Natural killer cell treated with Interleukin-12 subunit alpha and Interleukin-12 subunit beta and Interleukin-15 and Interleukin-18, amount 100 ng/mL, for 72 hours (primary cell): Measurements from ENCODE around the gene KRT36. TPM values are rescaled to one million over a fixed set of nuclear protein-coding genes. Genes with fewer than 3 reads are reported as not detected.

Experiments used
- ATAC-seq, 2 donors: fragments of 150-1000 bp; cut with Tn5 transposase in 1 of 2; sonication (Bioruptor Pico), chemical (Tn5 transposase) in 1 of 2; 2 replicates each; pipeline ENCODE4 v1.10.0; 2021
- DNase-seq: peaks from one replicate; pipeline ENCODE4 v3.0.0; 2022; ENCODE audit warnings: low spot score
- H3K27ac Mint-ChIP-seq, 2 donors: 1 replicate in 1 of 2; 2 replicates in 1 of 2; pipeline ENCODE4 v1.8.0; 2022; ENCODE audit warnings: mixed read lengths in 2 of 2, mild to moderate bottlenecking in 1 of 2, moderate library complexity in 1 of 2
- H3K27me3 Mint-ChIP-seq, 2 donors: 1 replicate in 1 of 2; 2 replicates in 1 of 2; pipeline ENCODE4 v1.8.0; 2022; ENCODE audit warnings: mixed read lengths in 2 of 2
- H3K36me3 Mint-ChIP-seq: one replicate; pipeline ENCODE4 v1.8.0; 2022; ENCODE audit warnings: mixed read lengths
- H3K4me1 Mint-ChIP-seq, 2 donors: 1 replicate in 1 of 2; 2 replicates in 1 of 2; pipeline ENCODE4 v1.8.0; 2022; ENCODE audit warnings: low read depth in 2 of 2, mixed read lengths in 2 of 2, mild to moderate bottlenecking in 1 of 2
- H3K4me3 Mint-ChIP-seq: one replicate; pipeline ENCODE4 v1.8.0; 2022; ENCODE audit warnings: mixed read lengths
- H3K9me3 Mint-ChIP-seq: 2 replicates; pipeline ENCODE4 v1.8.0; 2022; ENCODE audit warnings: mixed read lengths
- total RNA-seq, 2 donors: library from RNA; stranded (reverse); gene quantifications; one replicate each; pipeline ENCODE4 v1.2.3, GENCODE V29; 2022

The KRT36 gene
- total RNA-seq, 2 donors from 2014 or later = not detected

DNA sequence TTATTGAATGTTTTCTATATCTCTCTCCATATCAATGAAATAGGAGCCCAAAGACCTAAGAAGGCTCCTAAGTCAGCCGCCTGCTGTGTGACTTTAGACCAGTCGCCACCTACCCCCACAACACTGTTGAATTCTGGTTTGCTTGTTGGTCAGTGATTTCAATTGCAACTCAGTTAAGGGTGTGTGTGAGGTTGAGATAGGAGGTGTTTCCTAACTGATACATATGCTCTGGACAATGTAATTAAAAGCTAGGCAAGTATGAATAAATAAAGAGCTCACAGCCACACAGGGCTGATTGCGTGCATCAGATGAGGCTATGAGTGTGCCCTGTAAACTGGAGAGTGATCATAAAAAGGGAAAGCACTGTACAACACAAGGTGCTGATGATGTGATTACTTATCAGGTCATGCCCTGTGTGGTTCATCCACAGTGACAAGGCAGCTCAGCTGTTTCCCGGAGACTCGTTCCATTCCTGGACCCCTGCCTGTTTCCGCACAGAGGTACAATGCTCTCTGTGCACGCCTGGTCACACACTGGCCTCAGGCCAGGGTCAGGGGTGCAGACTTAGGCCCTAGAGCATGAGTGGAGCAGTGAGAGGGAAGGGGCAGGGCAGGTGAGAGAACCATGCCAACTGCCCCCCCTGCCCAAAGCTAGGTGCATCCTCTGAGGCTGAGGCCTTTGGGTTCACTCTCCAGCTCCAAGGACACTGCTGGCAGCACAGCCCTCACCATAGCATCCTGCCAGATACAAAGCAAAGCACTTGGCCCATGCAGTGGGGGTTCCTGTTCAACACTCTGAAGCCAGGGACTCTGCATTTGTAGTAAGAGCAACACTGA, 5.5 kb downstream of the KRT36 start:
- H3K4me3 Mint-ChIP-seq = no peak overlapping the region
- DNase-seq = peak; percentile 25
- no peaks in the 10 kb centered on the region for H3K4me1 Mint-ChIP-seq
- peaks cover 0 to 4% of the 10 kb centered on the region in 2 donors for H3K27me3 Mint-ChIP-seq
- no peaks in the 10 kb centered on the region for H3K36me3 Mint-ChIP-seq
- H3K9me3 Mint-ChIP-seq = no peaks in the 10 kb centered on the region
- ATAC-seq = no peak
- H3K27ac Mint-ChIP-seq = no peak overlapping the region

DNA sequence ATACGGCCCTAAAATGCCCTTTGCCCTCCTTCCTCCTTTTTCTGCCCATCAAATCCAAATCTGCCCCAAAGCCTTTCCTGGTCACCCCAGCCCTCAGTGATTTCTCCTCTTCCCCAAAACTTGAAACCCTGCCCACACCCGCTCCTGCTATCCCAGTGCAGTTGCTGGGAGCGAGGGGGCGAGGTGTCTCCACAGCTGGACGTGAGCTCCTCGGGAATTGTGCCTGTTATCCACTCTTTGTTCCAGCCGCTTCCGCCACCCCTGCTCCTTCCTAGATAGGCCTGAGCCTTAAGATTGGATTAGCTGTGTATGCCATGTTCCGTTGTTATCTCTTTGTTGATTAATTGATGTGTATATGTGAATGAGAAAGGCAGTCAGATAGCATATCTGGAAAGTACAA, 6.2 kb downstream of the KRT36 start:
- no peak for ATAC-seq
- Mint-ChIP-seq H3K9me3 (no peaks in the 10 kb centered on the region), H3K27me3 (peaks cover 0 to 4% of the 10 kb centered on the region in 2 donors), H3K27ac (no peak overlapping the region), H3K4me1 (no peaks in the 10 kb centered on the region), H3K36me3 (no peaks in the 10 kb centered on the region), H3K4me3 (no peak overlapping the region)
- DNase-seq = no peak

DNA sequence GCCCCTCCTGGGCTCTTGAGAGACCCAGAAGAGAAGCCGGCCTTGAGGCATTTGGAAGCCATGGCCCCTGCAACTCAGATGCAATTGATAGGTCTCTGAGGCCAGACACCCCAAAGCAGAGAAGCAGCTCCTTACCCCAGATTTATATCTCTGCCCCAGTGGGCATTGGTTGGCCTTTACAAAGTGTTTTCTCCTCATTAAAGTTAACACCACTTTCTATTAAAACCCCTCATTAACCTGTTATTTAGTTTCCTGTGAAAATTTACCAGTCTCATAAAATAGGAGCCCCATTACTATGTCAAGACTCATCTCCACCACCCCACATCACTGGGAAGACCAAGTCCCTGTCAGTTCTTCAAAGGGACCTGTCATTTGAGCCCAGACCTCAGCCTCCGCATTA, 8.7 kb downstream of the KRT36 start, which contains the start of gene KRT35:
KRT35 (minus strand) TSS at position 116 of the 400 bp plus-strand sequence; CDS start at position 62, 54 bp downstream.
- H3K4me3 Mint-ChIP-seq = no peak within 1 kb of the TSS
- H3K36me3 Mint-ChIP-seq = no peaks in the 10 kb centered on the region
- no peaks in the 10 kb centered on the region for H3K9me3 Mint-ChIP-seq
- no peaks in the 10 kb centered on the region for H3K4me1 Mint-ChIP-seq
- no peak within 1 kb of the TSS for H3K27ac Mint-ChIP-seq
- H3K27me3 Mint-ChIP-seq = peaks cover 0 to 4% of the 10 kb centered on the region in 2 donors
- DNase-seq = no peak
- no peak for ATAC-seq

DNA sequence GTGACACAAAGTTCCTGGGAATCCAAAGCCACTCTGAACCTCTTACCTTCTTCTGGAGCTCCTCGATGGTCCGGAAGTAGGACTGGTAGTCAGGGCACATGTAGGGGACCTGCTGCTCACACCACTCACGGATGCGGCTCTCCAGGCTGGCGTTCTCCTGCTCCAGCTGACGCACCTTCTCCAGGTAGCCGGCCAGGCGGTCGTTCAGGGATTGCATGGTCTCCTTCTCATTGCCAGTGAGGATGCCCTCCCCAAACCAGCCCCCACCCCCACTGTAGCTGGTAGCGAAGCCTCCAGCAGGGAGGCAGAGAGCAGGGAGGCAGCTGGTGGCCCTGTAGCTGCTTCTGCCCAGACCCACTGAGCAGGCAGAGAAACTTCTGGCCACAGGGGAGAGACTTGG, 9.1 kb downstream of the KRT36 start:
- DNase-seq (no peak), ATAC-seq (no peak)
- Mint-ChIP-seq H3K36me3 (no peaks in the 10 kb centered on the region), H3K4me3 (no peak overlapping the region), H3K27me3 (peaks cover 0 to 4% of the 10 kb centered on the region in 2 donors), H3K27ac (no peak overlapping the region), H3K4me1 (no peaks in the 10 kb centered on the region), H3K9me3 (no peaks in the 10 kb centered on the region)

DNA sequence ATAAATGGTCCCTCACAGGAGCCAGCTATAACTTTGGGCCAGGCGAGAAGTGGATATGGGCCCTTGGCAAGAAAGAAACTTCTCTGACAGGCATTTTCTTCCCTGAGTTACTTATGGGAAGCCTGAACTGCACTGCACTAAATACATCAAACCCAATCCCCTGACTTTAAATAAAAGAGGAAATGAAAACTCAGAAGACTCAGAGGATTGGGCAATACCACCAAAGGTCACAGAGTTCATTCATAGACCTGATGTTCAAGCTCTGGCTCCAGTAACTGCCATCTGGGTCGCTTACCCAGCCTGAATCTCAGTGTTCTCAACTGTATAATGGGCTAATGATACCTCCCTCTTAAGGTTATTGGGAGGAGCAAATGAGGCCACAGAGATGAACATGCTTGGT, 9.6 kb downstream of the KRT36 start:
- H3K27ac Mint-ChIP-seq = no peak overlapping the region
- peaks cover 0 to 4% of the 10 kb centered on the region in 2 donors for H3K27me3 Mint-ChIP-seq
- H3K9me3 Mint-ChIP-seq = no peaks in the 10 kb centered on the region
- ATAC-seq (no peak), DNase-seq (no peak)
- no peaks in the 10 kb centered on the region for H3K4me1 Mint-ChIP-seq
- H3K4me3 Mint-ChIP-seq = no peak overlapping the region
- H3K36me3 Mint-ChIP-seq = no peaks in the 10 kb centered on the region

DNA sequence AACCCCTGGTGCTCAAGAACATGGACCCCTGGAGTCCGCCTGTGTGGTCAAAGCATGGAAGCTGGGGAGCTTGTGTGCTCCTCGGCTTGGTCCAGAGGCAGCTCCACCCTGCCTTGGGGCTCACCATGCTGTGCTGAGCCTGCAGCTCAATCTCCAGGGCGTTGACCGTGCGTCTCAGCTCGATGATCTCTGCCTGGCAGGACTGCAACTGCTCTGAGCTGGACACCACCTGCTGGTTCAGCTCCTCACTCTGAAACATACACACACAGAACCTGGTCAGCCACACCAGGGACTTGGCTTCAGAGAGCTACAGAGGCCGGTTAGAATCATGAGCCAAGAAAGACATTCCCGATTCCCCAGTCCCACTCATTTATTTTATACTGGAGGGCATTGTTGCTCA, 11.5 kb downstream of the KRT36 start:
- Mint-ChIP-seq H3K27me3 (peaks cover under 1 to 5% of the 10 kb centered on the region in 2 donors), H3K27ac (no peak overlapping the region), H3K4me3 (no peak overlapping the region), H3K4me1 (no peaks in the 10 kb centered on the region), H3K9me3 (no peaks in the 10 kb centered on the region), H3K36me3 (no peaks in the 10 kb centered on the region)
- ATAC-seq (no peak), DNase-seq (no peak)

DNA sequence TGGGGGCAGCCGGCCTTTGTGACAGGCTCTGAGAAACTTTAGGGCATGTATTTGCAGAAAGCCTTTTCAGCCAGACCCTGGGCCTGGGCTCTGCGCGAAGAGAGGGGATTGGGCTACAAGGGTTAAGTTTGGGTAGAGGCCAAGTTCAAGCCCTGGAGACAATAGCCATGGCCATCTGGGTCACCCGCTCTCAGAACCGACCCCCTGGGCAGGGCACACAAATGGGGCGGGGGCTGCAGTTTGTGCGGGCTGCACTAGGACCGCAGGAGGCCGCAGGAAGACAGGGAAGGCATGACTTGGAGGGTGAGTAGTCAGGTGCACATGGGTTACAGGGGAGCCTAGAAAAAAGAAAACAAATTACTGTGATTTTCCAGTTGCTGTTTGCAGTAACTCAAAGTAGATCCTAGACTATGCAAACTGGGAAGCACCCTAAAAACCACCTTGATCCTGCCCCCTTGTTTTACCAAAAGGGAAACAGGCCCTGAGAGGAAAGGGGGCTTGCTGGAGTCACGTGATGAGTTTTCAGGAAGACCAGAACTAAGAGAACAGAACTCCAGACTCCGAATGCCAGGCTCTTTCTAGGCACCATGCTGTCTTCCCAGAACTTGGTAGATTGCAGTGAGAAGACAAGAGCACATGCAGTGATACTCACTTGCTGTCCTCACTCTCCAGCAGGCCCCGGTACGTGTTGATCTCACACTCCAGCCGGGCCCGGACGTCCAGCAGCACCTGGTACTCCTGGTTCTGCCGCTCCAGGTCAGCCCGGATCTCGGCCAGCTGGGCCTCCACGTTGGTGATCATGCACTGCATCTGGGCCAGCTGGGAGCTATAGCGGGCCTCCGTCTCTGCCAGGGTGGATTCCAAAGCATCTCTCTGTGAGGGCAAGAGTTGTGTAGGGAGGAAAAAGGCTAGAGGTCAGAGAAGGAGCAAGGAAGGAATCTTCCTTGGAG, 12.6 kb downstream of the KRT36 start:
- H3K27me3 Mint-ChIP-seq = peaks cover 7% of the 10 kb centered on the region in 2 donors
- H3K36me3 Mint-ChIP-seq = no peaks in the 10 kb centered on the region
- ATAC-seq (no peak), DNase-seq (no peak)
- H3K27ac Mint-ChIP-seq = no peak overlapping the region
- H3K4me1 Mint-ChIP-seq = no peaks in the 10 kb centered on the region
- no peak overlapping the region for H3K4me3 Mint-ChIP-seq
- H3K9me3 Mint-ChIP-seq = no peaks in the 10 kb centered on the region

DNA sequence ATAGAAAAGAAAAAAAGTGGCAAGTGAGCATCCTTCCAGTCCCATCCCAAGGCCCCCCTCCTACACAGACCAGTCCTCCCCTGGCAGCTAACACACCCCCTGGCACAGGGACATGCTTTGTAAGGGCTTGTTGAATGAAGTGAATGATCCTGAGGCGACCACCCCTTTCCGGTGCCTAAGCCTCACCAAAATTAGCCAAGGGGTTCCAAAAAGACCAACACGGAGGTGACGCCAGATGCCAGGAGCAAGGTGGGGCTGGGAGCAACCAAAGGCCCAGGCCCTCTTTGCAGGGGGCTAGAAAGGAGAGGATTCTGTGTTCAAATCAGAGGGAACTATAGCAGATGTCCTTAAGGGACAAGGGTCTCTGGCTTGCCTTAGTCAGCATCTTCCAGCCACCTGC, 14.3 kb downstream of the KRT36 start:
- Mint-ChIP-seq H3K36me3 (no peaks in the 10 kb centered on the region), H3K4me1 (no peaks in the 10 kb centered on the region), H3K9me3 (no peaks in the 10 kb centered on the region), H3K27me3 (peaks cover 7% of the 10 kb centered on the region in 2 donors), H3K4me3 (no peak overlapping the region), H3K27ac (no peak overlapping the region)
- ATAC-seq (no peak), DNase-seq (no peak)

DNA sequence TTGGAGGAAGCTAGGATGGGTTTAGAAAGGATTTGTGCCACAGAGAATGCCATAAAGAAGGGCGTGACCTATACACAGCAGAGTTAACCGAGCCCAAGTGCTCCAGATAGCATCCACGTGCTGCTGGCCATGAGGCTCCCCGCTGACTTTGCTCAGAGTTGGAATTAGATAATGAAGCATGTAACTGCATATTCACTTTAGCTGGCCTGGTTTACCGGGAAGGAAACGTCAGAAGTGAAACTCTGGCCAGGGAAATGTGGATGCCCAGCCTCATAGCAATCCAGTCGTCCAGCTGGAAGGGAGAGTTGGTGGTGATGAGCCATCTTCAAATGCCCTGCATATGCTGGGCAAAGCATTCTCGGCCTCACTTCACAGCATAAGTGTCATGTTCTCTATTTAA, 14.8 kb downstream of the KRT36 start:
- Mint-ChIP-seq H3K9me3 (no peaks in the 10 kb centered on the region), H3K4me3 (no peak overlapping the region), H3K4me1 (no peaks in the 10 kb centered on the region), H3K27ac (no peak overlapping the region), H3K27me3 (peaks cover 7% of the 10 kb centered on the region in 2 donors), H3K36me3 (no peaks in the 10 kb centered on the region)
- DNase-seq (no peak), ATAC-seq (no peak)

DNA sequence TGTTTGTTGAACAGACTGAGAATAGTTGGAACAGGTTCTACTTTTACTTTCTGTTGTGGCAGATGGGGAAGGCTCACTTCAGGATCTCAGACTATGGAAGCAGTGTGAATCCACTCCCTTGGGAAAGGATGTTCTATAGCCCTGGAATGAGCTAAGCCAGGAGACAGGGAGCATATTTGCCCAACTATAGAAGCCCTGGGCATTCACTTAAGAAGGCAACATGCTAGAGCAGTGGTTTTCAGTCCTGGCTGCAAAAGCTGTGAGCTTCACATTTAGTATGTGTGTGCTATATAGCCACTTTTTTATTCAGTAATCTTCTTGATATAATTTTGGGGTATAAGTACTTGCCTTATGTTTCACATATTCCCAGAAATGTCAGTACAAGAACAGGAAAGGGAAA, 21.4 kb downstream of the KRT36 start:
- Mint-ChIP-seq H3K4me3 (no peak overlapping the region), H3K27me3 (peaks cover 6 to 7% of the 10 kb centered on the region in 2 donors), H3K36me3 (no peaks in the 10 kb centered on the region), H3K4me1 (no peaks in the 10 kb centered on the region), H3K9me3 (no peaks in the 10 kb centered on the region), H3K27ac (no peak overlapping the region)
- DNase-seq = no peak
- no peak for ATAC-seq

DNA sequence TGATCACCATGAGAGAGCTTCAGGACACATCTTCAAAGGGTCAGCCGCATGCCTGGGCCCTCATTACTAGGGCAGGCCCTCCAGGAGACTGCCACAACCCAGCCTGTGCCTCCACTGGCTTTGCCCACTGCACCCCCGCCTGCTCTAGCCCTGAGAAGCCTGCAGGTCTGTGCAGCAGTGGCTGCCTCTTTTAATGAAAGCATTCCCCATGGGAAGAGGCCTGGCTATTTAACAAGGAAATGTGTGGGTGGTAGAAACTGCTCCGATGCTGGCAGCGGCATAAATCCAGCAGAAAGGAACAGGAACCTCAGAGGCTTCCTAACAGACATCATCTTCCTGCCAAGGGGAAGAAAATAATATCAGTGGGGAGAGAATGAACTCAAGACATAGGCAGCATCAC, 22.1 kb downstream of the KRT36 start:
- H3K4me3 Mint-ChIP-seq = no peak overlapping the region
- H3K4me1 Mint-ChIP-seq = no peaks in the 10 kb centered on the region
- no peak overlapping the region for H3K27ac Mint-ChIP-seq
- H3K36me3 Mint-ChIP-seq = no peaks in the 10 kb centered on the region
- no peak for ATAC-seq
- DNase-seq = no peak
- H3K9me3 Mint-ChIP-seq = no peaks in the 10 kb centered on the region
- peaks cover 0 to 3% of the 10 kb centered on the region in 2 donors for H3K27me3 Mint-ChIP-seq

DNA sequence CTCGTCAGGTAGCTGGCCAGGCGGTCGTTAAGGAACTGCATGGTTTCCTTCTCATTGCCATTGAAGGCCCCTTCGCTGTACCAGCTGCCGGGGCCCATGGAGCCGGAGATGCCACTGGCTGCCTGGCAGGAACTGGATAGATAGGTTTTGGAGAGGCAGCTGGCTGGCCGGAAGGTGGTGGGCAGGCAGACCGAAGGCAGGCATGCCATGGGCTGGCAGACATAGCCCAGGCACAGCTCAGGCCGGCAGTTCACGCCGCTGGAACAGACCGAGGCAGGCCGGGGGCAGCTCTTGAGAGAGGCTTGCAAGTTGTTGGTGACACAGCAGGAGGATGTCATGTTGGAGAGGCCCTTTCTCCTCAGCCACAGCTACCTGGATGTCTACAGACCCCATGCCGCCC, 22.7 kb downstream of the KRT36 start, which contains the start of gene KRT32:
KRT32 (minus strand) TSS at position 399 of the 400 bp plus-strand sequence; CDS start at position 338, 61 bp downstream.
- Mint-ChIP-seq H3K9me3 (no peaks in the 10 kb centered on the region), H3K27ac (no peak within 1 kb of the TSS), H3K36me3 (no peaks in the 10 kb centered on the region), H3K4me3 (no peak within 1 kb of the TSS), H3K27me3 (peaks cover 0 to 3% of the 10 kb centered on the region in 2 donors), H3K4me1 (no peaks in the 10 kb centered on the region)
- DNase-seq (no peak), ATAC-seq (no peak)

DNA sequence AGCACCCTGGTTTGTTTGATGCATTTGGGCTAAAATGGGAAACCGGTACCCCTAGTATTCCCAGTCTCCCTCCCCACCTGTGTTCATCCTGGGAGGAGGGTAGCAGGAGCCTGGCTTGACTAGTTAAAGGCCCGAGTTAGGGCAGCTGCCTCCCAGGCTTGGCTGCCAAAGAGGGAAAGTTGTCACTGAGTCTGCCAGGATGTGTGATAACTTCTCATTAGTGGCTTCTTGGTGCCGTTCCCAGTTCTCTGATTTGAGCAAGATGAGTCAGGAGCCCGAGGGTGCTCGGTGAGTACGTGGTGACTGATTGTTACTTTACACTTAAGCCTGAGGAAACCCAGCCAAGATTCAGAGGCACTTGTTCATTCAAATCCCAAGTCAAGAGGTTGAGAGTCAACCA, 25.0 kb downstream of the KRT36 start:
- ATAC-seq (peak in 1 of 2 donors; percentile 34), DNase-seq (no peak)
- Mint-ChIP-seq H3K27me3 (peaks cover 7 to 8% of the 10 kb centered on the region in 2 donors), H3K36me3 (no peaks in the 10 kb centered on the region), H3K4me3 (no peak overlapping the region), H3K4me1 (no peaks in the 10 kb centered on the region), H3K27ac (no peak overlapping the region), H3K9me3 (no peaks in the 10 kb centered on the region)

DNA sequence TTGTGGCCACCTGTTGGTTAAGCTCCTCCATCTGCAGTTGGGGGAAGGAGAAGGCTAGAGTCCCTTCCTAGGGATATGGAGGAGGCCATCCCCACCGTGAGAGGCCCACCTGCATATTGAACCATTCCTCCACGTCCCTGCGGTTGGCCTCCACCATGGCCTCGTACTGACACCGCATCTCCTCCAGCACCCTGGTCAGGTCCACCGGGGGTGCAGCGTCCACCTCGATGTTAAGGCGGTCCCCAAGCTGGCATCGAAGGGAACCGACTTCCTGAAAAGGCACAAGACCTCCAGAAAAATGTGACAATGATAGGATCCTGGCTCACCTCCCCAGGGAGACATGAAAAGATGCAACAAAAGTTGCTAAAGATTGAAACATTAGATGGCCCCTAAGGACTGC, 25.5 kb downstream of the KRT36 start:
- Mint-ChIP-seq H3K9me3 (no peaks in the 10 kb centered on the region), H3K4me3 (no peak overlapping the region), H3K27me3 (peaks cover 7 to 8% of the 10 kb centered on the region in 2 donors), H3K36me3 (no peaks in the 10 kb centered on the region), H3K4me1 (no peaks in the 10 kb centered on the region), H3K27ac (no peak overlapping the region)
- DNase-seq = no peak
- no peak for ATAC-seq
